LNCAP (cell line): ENCODE data around the gene ANXA4.

Experiments used
- CTCF ChIP-seq: fragments of 450-650 bp; IDR thresholded peaks from 2 replicates; pipeline ENCODE4 v1.5.1; 2017; ENCODE audit warnings: mild to moderate bottlenecking

Gene ANXA4

DNA sequence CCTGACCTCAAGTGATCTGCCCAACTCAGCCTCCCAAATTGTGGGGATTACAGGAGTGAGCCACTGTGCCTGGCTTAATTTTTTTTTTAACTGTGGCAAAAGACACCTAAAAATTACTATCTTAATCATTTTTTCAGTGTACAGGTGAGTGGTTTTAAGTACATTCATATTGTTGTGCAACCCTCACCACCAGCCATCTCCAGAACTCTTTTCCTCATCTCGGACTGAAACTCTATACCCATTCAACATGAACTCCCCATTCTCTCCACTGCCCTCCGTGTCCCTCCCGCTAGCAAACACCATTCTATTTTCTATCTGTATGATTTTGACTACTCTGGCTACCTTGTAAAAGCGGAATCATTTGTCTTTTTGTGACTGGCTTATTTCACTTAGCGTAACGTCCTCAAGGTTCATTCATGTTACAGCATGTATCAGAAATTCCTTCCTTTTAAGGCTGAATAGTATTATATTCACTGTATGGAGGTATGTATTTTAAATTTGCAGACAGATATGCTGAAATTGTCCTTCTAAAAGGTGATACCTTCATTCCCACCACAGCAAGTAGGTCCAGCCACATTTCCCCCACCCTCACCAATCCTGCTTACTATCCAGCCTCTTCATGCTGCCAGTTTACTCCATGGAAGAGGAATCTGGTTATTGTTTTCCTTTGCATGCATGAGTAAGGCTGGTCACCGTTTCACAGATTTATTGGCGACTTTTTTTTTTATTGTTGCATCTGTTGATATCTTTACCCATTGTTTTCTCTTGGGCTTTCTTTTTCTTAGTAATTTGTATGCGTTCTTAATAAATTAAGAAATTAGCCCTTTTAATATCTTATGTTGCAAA, 40.6 kb upstream of the ANXA4 start:
- TF ChIP-seq CTCF = no peak

DNA sequence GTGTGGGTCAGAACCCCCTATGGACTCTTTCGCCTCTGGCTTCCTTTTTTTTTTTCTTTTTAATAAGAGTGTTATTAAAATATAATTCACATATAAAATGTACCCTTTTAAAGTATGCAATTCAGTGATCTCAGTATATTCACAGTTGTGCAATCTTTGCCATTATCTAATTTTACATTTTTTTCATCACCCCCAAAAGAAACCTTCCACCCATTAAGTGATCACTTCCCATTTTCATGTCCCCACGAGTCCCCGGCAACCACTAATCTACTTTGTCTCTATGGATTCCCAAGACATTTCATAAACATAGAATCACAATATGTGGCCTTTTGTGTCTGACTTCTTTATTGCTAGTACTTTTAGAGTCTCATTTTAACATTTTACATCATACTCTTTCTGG, 38.7 kb upstream of the ANXA4 start:
- TF ChIP-seq CTCF = no peak

DNA sequence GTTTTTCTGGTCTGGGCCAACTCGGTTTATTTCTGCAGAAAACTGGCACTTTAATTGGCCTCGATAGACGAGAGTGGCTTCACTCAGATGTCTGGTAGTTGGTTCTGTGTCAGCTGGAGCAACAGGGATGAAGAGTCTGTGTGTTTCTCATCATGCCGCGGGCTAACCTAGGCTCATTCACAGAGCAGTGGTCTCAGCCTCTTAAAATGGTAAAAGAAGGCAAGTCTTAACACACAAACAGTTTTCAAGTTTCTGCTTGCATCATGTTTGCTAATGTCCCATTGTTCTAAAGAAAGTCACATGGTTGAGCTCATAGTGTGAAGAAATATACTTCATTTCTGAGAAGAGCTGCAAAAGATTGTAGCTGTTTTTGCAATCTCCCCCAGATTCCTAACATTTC, 37.5 kb upstream of the ANXA4 start:
- no peak for TF ChIP-seq CTCF

DNA sequence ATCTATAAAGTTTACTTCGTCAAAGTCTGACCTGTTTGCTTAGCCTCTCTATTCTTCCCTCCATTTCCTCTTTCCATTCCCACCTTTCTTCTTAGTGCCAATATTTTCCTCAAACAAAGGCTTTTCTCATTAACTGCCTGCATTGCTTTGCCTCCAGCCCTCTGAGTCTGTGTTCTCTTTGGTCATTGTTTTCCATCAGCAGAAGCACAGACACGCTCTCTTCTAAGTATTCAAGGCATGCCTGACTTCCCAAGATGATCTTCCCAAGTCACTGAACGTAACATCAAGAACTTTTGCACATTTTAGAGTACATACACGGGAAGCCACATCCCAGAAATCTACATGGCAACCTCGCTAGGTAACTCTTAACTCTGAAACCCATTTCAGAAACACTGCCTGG, 32.6 kb upstream of the ANXA4 start:
- no peak for TF ChIP-seq CTCF

GRCh38 chr2:69711971-69712370, 30.0 kb upstream of the ANXA4 start:
- TF ChIP-seq CTCF = no peak

- TF ChIP-seq CTCF = no peak
Measured at GRCh38 chr2:69714024-69714423, 27.9 kb upstream of the ANXA4 start.

DNA sequence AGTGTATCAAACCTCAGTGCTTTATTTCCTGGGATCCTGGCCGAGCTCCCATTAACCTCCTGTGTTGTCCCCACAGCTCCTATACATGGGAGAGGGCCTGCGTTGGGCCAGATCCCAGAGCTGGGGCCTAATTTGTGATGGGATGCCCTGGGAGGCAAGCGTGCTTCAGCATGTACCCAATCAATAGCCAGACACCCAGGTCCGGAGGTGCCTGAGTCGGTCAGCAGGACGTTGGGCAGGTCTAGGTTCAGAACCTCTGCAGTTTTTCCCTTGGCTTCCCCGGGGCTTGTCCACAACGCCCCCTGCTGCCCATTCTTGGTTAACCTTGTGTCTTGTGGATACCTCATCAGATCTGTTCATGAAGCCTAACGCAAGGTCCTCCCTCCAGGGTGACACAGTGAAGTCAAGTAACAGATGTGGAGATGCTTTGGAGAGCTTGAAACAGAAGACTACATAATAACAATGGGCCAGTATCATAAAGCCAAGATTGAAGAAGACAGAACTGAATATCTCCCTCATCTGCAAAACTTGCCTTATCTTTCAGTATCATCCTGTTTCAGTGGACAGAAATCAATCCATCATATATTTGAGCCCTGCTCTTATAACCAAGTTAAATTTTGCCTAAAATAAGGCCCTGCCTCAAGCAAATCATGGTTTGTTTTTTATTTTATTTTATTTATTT, 27.3 kb upstream of the ANXA4 start:
- peak; percentile 30; the same call in 1 of the 2 replicates for TF ChIP-seq CTCF
